Neural cell (in vitro differentiated cells): ENCODE data around the gene SAMMSON. TPM values are rescaled to one million over a fixed set of nuclear protein-coding genes. Genes with fewer than 3 reads are reported as not detected.

Experiments
- H2AFZ ChIP-seq: fragments of 200-600, 300-800 bp; sonication (generic), shearing (Covaris generic); 2 replicates; pipeline ENCODE4 v1.6.0; 2014; ENCODE audit warnings: low read depth, mild to moderate bottlenecking, antibody characterized with exemption, low read length, moderate library complexity
- H3F3A ChIP-seq: fragments of 200-600 bp; shearing (Covaris generic); 2 replicates; pipeline ENCODE4 v1.6.1; 2016; ENCODE audit warnings: mild to moderate bottlenecking, moderate library complexity, mixed read lengths, antibody characterized with exemption, low read length; ENCODE audit not compliant: insufficient read depth, poor library complexity, severe bottlenecking
- H3K27ac ChIP-seq: fragments of 200-600, 300-800 bp; sonication (generic), shearing (Covaris generic); 2 replicates; pipeline ENCODE4 v1.5.1; 2014; ENCODE audit warnings: mild to moderate bottlenecking, low read length, moderate library complexity
- H3K27me3 ChIP-seq: fragments of 300-800, 200-600 bp; sonication (generic), shearing (Covaris generic); 2 replicates; pipeline ENCODE4 v1.6.0; 2014; ENCODE audit warnings: mild to moderate bottlenecking, low read depth, low read length, moderate library complexity; ENCODE audit not compliant: insufficient read depth
- H3K36me3 ChIP-seq: fragments of 300-800, 200-600 bp; sonication (generic), shearing (Covaris generic); 2 replicates; pipeline ENCODE4 v1.5.1; 2014; ENCODE audit warnings: mild to moderate bottlenecking, antibody characterized with exemption, low read length, moderate library complexity; ENCODE audit not compliant: insufficient read depth
- H3K4me2 ChIP-seq: fragments of 300-800, 200-600 bp; sonication (generic), shearing (Covaris generic); 2 replicates; pipeline ENCODE4 v1.6.0; 2014; ENCODE audit warnings: mild to moderate bottlenecking, low read length
- H3K4me3 ChIP-seq: fragments of 300-800, 200-600 bp; sonication (generic), shearing (Covaris generic); 2 replicates; pipeline ENCODE4 v1.5.1; 2014; ENCODE audit warnings: mild to moderate bottlenecking, low read length, moderate library complexity
- H3K79me2 ChIP-seq: fragments of 200-600 bp; shearing (Covaris generic); replicated peaks from 2 replicates; pipeline ENCODE4 v1.6.0; 2014; ENCODE audit warnings: mild to moderate bottlenecking, low read length, moderate library complexity; ENCODE audit not compliant: insufficient read depth
- H3K9ac ChIP-seq: fragments of 300-800, 200-600 bp; sonication (generic), shearing (Covaris generic); 2 replicates; pipeline ENCODE4 v1.6.1; 2016; ENCODE audit warnings: mild to moderate bottlenecking, low read length, mixed read lengths
- H3K9me2 ChIP-seq: fragments of 200-600 bp; shearing (Covaris generic); 2 replicates; pipeline ENCODE4 v1.6.1; 2016; ENCODE audit warnings: mild to moderate bottlenecking, low read length, mixed read lengths; ENCODE audit not compliant: insufficient read depth
- H3K9me3 ChIP-seq: fragments of 200-600, 300-800 bp; sonication (generic), shearing (Covaris generic); 2 replicates; pipeline ENCODE4 v1.6.1; 2016; ENCODE audit warnings: mild to moderate bottlenecking, mixed run types, low read length, moderate library complexity, mixed read lengths
- H4K20me1 ChIP-seq: fragments of 200-600 bp; shearing (Covaris generic); 2 replicates; pipeline ENCODE4 v1.6.1; 2016; ENCODE audit warnings: mild to moderate bottlenecking, mixed run types; ENCODE audit not compliant: insufficient read depth
- CTCF ChIP-seq: fragments of 450-650 bp; IDR thresholded peaks from 2 replicates; pipeline ENCODE4 v1.5.1; 2014; ENCODE audit warnings: antibody characterized with exemption, mild to moderate bottlenecking, moderate library complexity; ENCODE audit not compliant: poor library complexity, severe bottlenecking
- EP300 ChIP-seq: fragments of 450-650 bp; conservative IDR thresholded peaks from 2 replicates; pipeline ENCODE4 v1.6.1; 2014; ENCODE audit warnings: antibody characterized with exemption, mild to moderate bottlenecking, moderate library complexity; ENCODE audit not compliant: poor library complexity, severe bottlenecking
- EZH2 ChIP-seq: fragments of 200-600, 300-800 bp; shearing (Covaris generic), sonication (generic); IDR thresholded peaks from 2 replicates; pipeline ENCODE4 v1.6.1; 2014; ENCODE audit warnings: antibody characterized with exemption, low read length, borderline replicate concordance, mild to moderate bottlenecking; ENCODE audit not compliant: insufficient read depth, poor library complexity, severe bottlenecking
- MXI1 ChIP-seq: fragments of 450-650 bp; conservative IDR thresholded peaks from 2 replicates; pipeline ENCODE4 v1.6.1; 2014; ENCODE audit warnings: antibody characterized with exemption, mild to moderate bottlenecking; ENCODE audit not compliant: poor library complexity, severe bottlenecking
- POLR2AphosphoS5 ChIP-seq: IDR thresholded peaks from 2 replicates; pipeline ENCODE4 v1.6.1; 2012
- RAD21 ChIP-seq: fragments of 450-650 bp; conservative IDR thresholded peaks from 2 replicates; pipeline ENCODE4 v1.6.1; 2014; ENCODE audit warnings: antibody characterized with exemption, mild to moderate bottlenecking, moderate library complexity
- REST ChIP-seq: IDR thresholded peaks from 2 replicates; pipeline ENCODE4 v1.6.1; 2012; ENCODE audit warnings: borderline replicate concordance
- SMC3 ChIP-seq: fragments of 450-650 bp; conservative IDR thresholded peaks from 2 replicates; pipeline ENCODE4 v1.6.1; 2014; ENCODE audit warnings: antibody characterized with exemption, mild to moderate bottlenecking, moderate library complexity; ENCODE audit not compliant: poor library complexity
- TAF1 ChIP-seq: IDR thresholded peaks from 2 replicates; pipeline ENCODE4 v1.6.1; 2012; ENCODE audit warnings: low read depth
- polyA plus RNA-seq: library from polyadenylated mRNA; depleted of rRNA; stranded (reverse); fragments of >200 nt; gene quantifications from 2 replicates; pipeline ENCODE4 v1.2.3, GENCODE V29; 2014

Gene SAMMSON
- polyA plus RNA-seq, 1 donor from 2014 or later = not detected

- Histone ChIP-seq H3K4me2 (no peak overlapping the region), H3K79me2 (no peaks in the 10 kb centered on the region), H4K20me1 (no peaks in the 10 kb centered on the region), H3K4me3 (no peak overlapping the region), H3K36me3 (no peaks in the 10 kb centered on the region), H3K27me3 (no peaks in the 10 kb centered on the region), H2AFZ (no peak overlapping the region), H3F3A (no peaks in the 10 kb centered on the region), H3K9me2 (no peaks in the 10 kb centered on the region), H3K9me3 (no peaks in the 10 kb centered on the region), H3K27ac (no peak overlapping the region), H3K9ac (no peak overlapping the region)
- TF ChIP-seq EP300 (no peak), CTCF (no peak), SMC3 (no peak), RAD21 (no peak), MXI1 (no peak), TAF1 (no peak), EZH2 (no peak)
Measured at GRCh38 chr3:70006089-70006488, 6.6 kb downstream of the SAMMSON start.

- no peak for TF ChIP-seq RAD21
- no peak for TF ChIP-seq EZH2
- no peak for TF ChIP-seq TAF1
- TF ChIP-seq MXI1 = no peak
- TF ChIP-seq EP300 = no peak
- no peak for TF ChIP-seq REST
- no peak for TF ChIP-seq POLR2AphosphoS5
- no peak for TF ChIP-seq SMC3
- TF ChIP-seq CTCF = no peak
Measured at GRCh38 chr3:70010346-70010745, 10.8 kb downstream of the SAMMSON start.

More at GRCh38 chr3:70010346-70010745, 10.8 kb downstream of the SAMMSON start:
- Histone ChIP-seq H3K4me3 (no peak overlapping the region), H3K79me2 (no peaks in the 10 kb centered on the region), H3K36me3 (no peaks in the 10 kb centered on the region), H3K9me3 (no peaks in the 10 kb centered on the region), H3K27me3 (no peaks in the 10 kb centered on the region), H3K9ac (no peak overlapping the region), H3K9me2 (no peaks in the 10 kb centered on the region), H4K20me1 (no peaks in the 10 kb centered on the region), H3K4me2 (no peak overlapping the region), H3F3A (no peaks in the 10 kb centered on the region), H3K27ac (no peak overlapping the region), H2AFZ (no peak overlapping the region)
